CD4-positive, alpha-beta memory T cell (primary cell): ENCODE data around the gene INKA1. TPM values are rescaled to one million over a fixed set of nuclear protein-coding genes. Genes with fewer than 3 reads are reported as not detected.

Source experiments
- CTCF ChIA-PET: fragments of 350-600 bp; sonication (Branson Sonifier 250); formaldehyde crosslinking; loops from one replicate; lab custom pipeline; 2021; ENCODE audit warnings: inconsistent platforms; ENCODE audit not compliant: partially characterized antibody; lab: Charles Lee
- POLR2A ChIA-PET: fragments of 350-600 bp; sonication (Branson Sonifier 250); formaldehyde crosslinking; loops from one replicate; lab custom pipeline; 2021; ENCODE audit not compliant: partially characterized antibody; lab: Charles Lee
- DNase-seq, 5 donors: peaks; one replicate each; pipeline versions ENCODE4 v3.0.0 to v3.0.0-alpha.2; 2020 to 2022; ENCODE audit warnings: mixed read lengths in 1 of 5
- H3K27ac ChIP-seq: one replicate; pipeline ENCODE4 v1.7.0; 2013; ENCODE audit warnings: low read depth, low read length
- H3K27me3 ChIP-seq: 2 replicates; pipeline ENCODE4 v1.7.0; 2013; ENCODE audit warnings: mild to moderate bottlenecking, low read length, moderate library complexity; ENCODE audit not compliant: insufficient read depth
- H3K36me3 ChIP-seq: 2 replicates; pipeline ENCODE4 v1.7.0; 2013; ENCODE audit warnings: mild to moderate bottlenecking, low read length, moderate library complexity; ENCODE audit not compliant: insufficient read depth
- H3K4me1 ChIP-seq: 2 replicates; pipeline ENCODE4 v1.7.0; 2013; ENCODE audit warnings: mild to moderate bottlenecking, low read length, moderate library complexity; ENCODE audit not compliant: insufficient read depth
- H3K4me3 ChIP-seq, 2 donors: one replicate each; pipeline ENCODE4 v1.7.0; 2013; ENCODE audit warnings: low read length in 2 of 2, mild to moderate bottlenecking in 1 of 2
- H3K9me3 ChIP-seq, 2 donors: one replicate each; pipeline ENCODE4 v1.7.0; 2013; ENCODE audit warnings: low read length in 2 of 2, control low read depth in 1 of 2; ENCODE audit not compliant: control insufficient read depth in 1 of 2
- H3K27ac Mint-ChIP-seq, 7 donors: one replicate each; pipeline ENCODE4 v1.8.0; 2020 to 2021; ENCODE audit warnings: mixed read lengths in 7 of 7, mild to moderate bottlenecking in 6 of 7, inconsistent platforms in 3 of 7, moderate library complexity in 3 of 7
- H3K27me3 Mint-ChIP-seq, 2 donors: one replicate each; pipeline ENCODE4 v1.8.0; 2020 to 2021; ENCODE audit warnings: mixed read lengths in 2 of 2
- H3K36me3 Mint-ChIP-seq, 2 donors: one replicate each; pipeline ENCODE4 v1.8.0; 2020 to 2021; ENCODE audit warnings: mixed read lengths in 2 of 2, inconsistent platforms in 1 of 2, mild to moderate bottlenecking in 1 of 2
- H3K4me1 Mint-ChIP-seq, 4 donors: one replicate each; pipeline ENCODE4 v1.8.0; 2020 to 2021; ENCODE audit warnings: mixed read lengths in 4 of 4, mild to moderate bottlenecking in 1 of 4
- H3K4me3 Mint-ChIP-seq, 8 donors: one replicate each; pipeline ENCODE4 v1.8.0; 2020 to 2021; ENCODE audit warnings: mixed read lengths in 8 of 8, mild to moderate bottlenecking in 7 of 8, moderate library complexity in 6 of 8, inconsistent platforms in 3 of 8
- H3K9me3 Mint-ChIP-seq, 8 donors: one replicate each; pipeline ENCODE4 v1.8.0; 2020 to 2021; ENCODE audit warnings: mixed read lengths in 8 of 8, mild to moderate bottlenecking in 5 of 8, inconsistent platforms in 3 of 8, moderate library complexity in 1 of 8
- intact Hi-C: fragments of 100-400 bp; cut with micrococcal nuclease; formaldehyde crosslinking; loops from one replicate; pipeline ENCODE4 v1.15.1; 2023
- polyA plus RNA-seq, 2 donors: library from polyadenylated mRNA; unstranded; fragments of 300-500 nt; fragmentation: Illumina TruSeq; gene quantifications; one replicate each; pipeline ENCODE4 v1.2.3, GENCODE V29; 2021
- total RNA-seq, 2 experiments: library from RNA; stranded (reverse); gene quantifications; one replicate each; pipeline ENCODE4 v1.2.3, GENCODE V29; 2021

INKA1 gene
- total and polyA plus RNA-seq, 4 experiments from 2014 or later, result 0.45 to 1.5 (median 0.87) TPM

- CTCF ChIA-PET, result interaction anchor here (0.9 to 15.0 kb wide), 2 partner anchors 10 to 29 kb away, joined by 3 to 310 read pairs; partner anchors contain the start of genes CDHR4 and INKA1
- POLR2A ChIA-PET, result interaction anchor here (1.1 kb wide), 1 partner anchor 45 kb away, joined by 4 read pairs; the partner anchor contains the start of gene IP6K1
- Histone ChIP-seq H3K27ac (no peak overlapping the region), H3K4me1 (no peaks in the 10 kb centered on the region), H3K36me3 (no peaks in the 10 kb centered on the region), H3K9me3 (no peaks in the 10 kb centered on the region), H3K4me3 (no peak overlapping the region), H3K27me3 (no peaks in the 10 kb centered on the region)
- H3K4me1 Mint-ChIP-seq, result no peaks in the 10 kb centered on the region
- no peak for DNase-seq
- H3K27ac Mint-ChIP-seq, result no peak overlapping the region
- peaks cover 0 to 2% of the 10 kb centered on the region in 2 donors for H3K36me3 Mint-ChIP-seq
- intact Hi-C loops, result no loop called here
- no peaks in the 10 kb centered on the region for H3K27me3 Mint-ChIP-seq
- peaks cover 0 to 2% (median 0%) of the 10 kb centered on the region in 8 donors for H3K9me3 Mint-ChIP-seq
- H3K4me3 Mint-ChIP-seq, result no peak overlapping the region
These were observed 28.3 kb downstream of the INKA1 start for GRCh38 chr3:49831341-49831740.

- Mint-ChIP-seq H3K27ac (no peak overlapping the region), H3K4me1 (peaks cover 0 to 2% (median under 1%) of the 10 kb centered on the region in 4 donors), H3K27me3 (no peaks in the 10 kb centered on the region), H3K4me3 (no peak overlapping the region), H3K36me3 (no peaks in the 10 kb centered on the region), H3K9me3 (peaks cover 0 to under 1% (median 0%) of the 10 kb centered on the region in 8 donors)
- no peaks in the 10 kb centered on the region for H3K36me3 ChIP-seq
- H3K27ac ChIP-seq, result no peak overlapping the region
- H3K4me1 ChIP-seq, result no peaks in the 10 kb centered on the region
- H3K27me3 ChIP-seq, result no peaks in the 10 kb centered on the region
- ChIA-PET POLR2A (interaction anchor here (0.6 to 7.1 kb wide), 8 partner anchors 26 to 300 kb away, joined by 3 to 121 read pairs (median 4); partner anchors contain the start of genes AMIGO3, CDHR4, INKA1 and UBA7), CTCF (interaction anchor here (0.8 to 15.0 kb wide), 28 partner anchors 9 to 302 kb away, joined by 3 to 310 read pairs (median 6); partner anchors contain the start of genes CAMKV, CDHR4, INKA1 and IP6K1)
- intact Hi-C loops, result loop anchor here (1.0 to 5.0 kb wide), 3 partner anchors 37 to 300 kb away; no protein-coding TSS in a partner anchor
- H3K4me3 ChIP-seq, result no peak overlapping the region
- H3K9me3 ChIP-seq, result no peaks in the 10 kb centered on the region
- DNase-seq, result peak; percentile 75 to 81 (median 78)
These were observed 36.2 kb downstream of the INKA1 start for GRCh38 chr3:49839193-49839809.

GRCh38 chr3:49840388-49840787 lies 37.3 kb downstream of the INKA1 start:
- POLR2A ChIA-PET, result interaction anchor here (1.1 to 7.1 kb wide), 2 partner anchors 12 to 36 kb away, joined by 3 to 121 read pairs; partner anchors contain the start of gene INKA1
- Histone ChIP-seq H3K27me3 (no peaks in the 10 kb centered on the region), H3K27ac (no peak overlapping the region), H3K36me3 (no peaks in the 10 kb centered on the region), H3K9me3 (no peaks in the 10 kb centered on the region), H3K4me3 (no peak overlapping the region), H3K4me1 (no peaks in the 10 kb centered on the region)
- Mint-ChIP-seq H3K9me3 (peaks cover 0 to 2% (median 0%) of the 10 kb centered on the region in 8 donors), H3K27ac (no peak overlapping the region), H3K36me3 (no peaks in the 10 kb centered on the region), H3K4me3 (no peak overlapping the region), H3K27me3 (no peaks in the 10 kb centered on the region), H3K4me1 (peaks cover 0 to 2% (median under 1%) of the 10 kb centered on the region in 4 donors)
- intact Hi-C loops, result no loop called here
- CTCF ChIA-PET, result interaction anchor here (1.3 to 15.0 kb wide), 5 partner anchors 8 to 300 kb away, joined by 3 to 310 read pairs (median 5); partner anchors contain the start of genes CDHR4, INKA1 and UBA7
- no peak for DNase-seq

- peak overlapping the region in 1 of 7 donors; percentile 17 for H3K27ac Mint-ChIP-seq
- POLR2A ChIA-PET, result interaction anchor here (1.1 to 7.1 kb wide), 2 partner anchors 13 to 37 kb away, joined by 3 to 121 read pairs; partner anchors contain the start of gene INKA1
- H3K36me3 ChIP-seq, result no peaks in the 10 kb centered on the region
These were observed 38.1 kb downstream of the INKA1 start for GRCh38 chr3:49841126-49841696.

GRCh38 chr3:49841806-49842205 lies 38.7 kb downstream of the INKA1 start:
- Mint-ChIP-seq H3K36me3 (no peaks in the 10 kb centered on the region), H3K4me1 (peaks cover 0 to 2% (median under 1%) of the 10 kb centered on the region in 4 donors), H3K9me3 (peaks cover 0 to 2% (median 0%) of the 10 kb centered on the region in 8 donors), H3K27ac (no peak overlapping the region), H3K27me3 (no peaks in the 10 kb centered on the region), H3K4me3 (no peak overlapping the region)
- Histone ChIP-seq H3K36me3 (no peaks in the 10 kb centered on the region), H3K4me1 (no peaks in the 10 kb centered on the region), H3K4me3 (no peak overlapping the region), H3K27ac (no peak overlapping the region), H3K27me3 (no peaks in the 10 kb centered on the region), H3K9me3 (no peaks in the 10 kb centered on the region)
- ChIA-PET POLR2A (interaction anchor here (7.1 kb wide), 1 partner anchor 37 kb away, joined by 121 read pairs; the partner anchor contains the start of gene INKA1), CTCF (interaction anchor here (1.2 to 15.0 kb wide), 4 partner anchors 28 to 302 kb away, joined by 4 to 310 read pairs (median 5); partner anchors contain the start of genes CDHR4, INKA1 and UBA7)
- intact Hi-C loops, result no loop called here
- no peak for DNase-seq

More at GRCh38 chr3:49841126-49841696, 38.1 kb downstream of the INKA1 start:
- Mint-ChIP-seq H3K4me3 (no peak overlapping the region), H3K36me3 (no peaks in the 10 kb centered on the region), H3K27me3 (no peaks in the 10 kb centered on the region), H3K4me1 (peaks cover 0 to 2% (median under 1%) of the 10 kb centered on the region in 4 donors), H3K9me3 (peaks cover 0 to 2% (median 0%) of the 10 kb centered on the region in 8 donors)
- Histone ChIP-seq H3K9me3 (no peaks in the 10 kb centered on the region), H3K4me1 (no peaks in the 10 kb centered on the region), H3K27me3 (no peaks in the 10 kb centered on the region), H3K27ac (no peak overlapping the region), H3K4me3 (no peak overlapping the region)
- intact Hi-C loops, result no loop called here
- CTCF ChIA-PET, result interaction anchor here (1.2 to 15.0 kb wide), 6 partner anchors 9 to 301 kb away, joined by 3 to 310 read pairs (median 5); partner anchors contain the start of genes CDHR4, INKA1 and UBA7
- DNase-seq, result no peak

- ChIA-PET POLR2A (no interaction called here), CTCF (interaction anchor here (1.5 to 15.0 kb wide), 2 partner anchors 41 to 303 kb away, joined by 4 to 310 read pairs; partner anchors contain the start of genes CDHR4 and INKA1)
- H3K36me3 ChIP-seq, result no peaks in the 10 kb centered on the region
These were observed 39.9 kb downstream of the INKA1 start for GRCh38 chr3:49842843-49843517.

More at GRCh38 chr3:49842843-49843517, 39.9 kb downstream of the INKA1 start:
- H3K4me1 Mint-ChIP-seq, result peaks cover 0 to 2% (median under 1%) of the 10 kb centered on the region in 4 donors
- H3K27ac ChIP-seq, result no peak overlapping the region
- no peak for DNase-seq
- H3K9me3 Mint-ChIP-seq, result peaks cover 0 to 2% (median 0%) of the 10 kb centered on the region in 8 donors
- no peaks in the 10 kb centered on the region for H3K27me3 ChIP-seq
- H3K9me3 ChIP-seq, result no peaks in the 10 kb centered on the region
- H3K4me3 ChIP-seq, result no peak overlapping the region
- H3K27me3 Mint-ChIP-seq, result no peaks in the 10 kb centered on the region
- no peak overlapping the region for H3K4me3 Mint-ChIP-seq
- no peak overlapping the region for H3K27ac Mint-ChIP-seq
- no peaks in the 10 kb centered on the region for H3K4me1 ChIP-seq
- intact Hi-C loops, result no loop called here
- no peaks in the 10 kb centered on the region for H3K36me3 Mint-ChIP-seq
